HepG2 (cell line): ENCODE results near the gene KIF26B. TPM values are rescaled to one million over a fixed set of nuclear protein-coding genes. Genes with fewer than 3 reads are reported as not detected.

Experiments used
- ARID3A ChIP-seq: IDR thresholded peaks from 2 replicates; pipeline ENCODE4 v1.6.1; 2012; ENCODE audit warnings: low read depth, low read length, improper control_type of control experiment
- EED ChIP-seq: sonication (generic); formaldehyde crosslinking; IDR thresholded peaks from 2 replicates; pipeline ENCODE4 v1.5.0; 2020; ENCODE audit warnings: mild to moderate bottlenecking, missing genetic modification reagents
- HMGA1 ChIP-seq: sonication (generic); formaldehyde crosslinking; conservative IDR thresholded peaks from 2 replicates; pipeline ENCODE4 v1.4.0; 2020; ENCODE audit warnings: missing genetic modification reagents
- MTA3 ChIP-seq: sonication (generic); formaldehyde crosslinking; IDR thresholded peaks from 2 replicates; pipeline ENCODE4 v1.4.0; 2020; ENCODE audit warnings: missing genetic modification reagents
- MTF1 ChIP-seq: sonication (generic); formaldehyde crosslinking; IDR thresholded peaks from 2 replicates; pipeline ENCODE4 v1.5.0; 2020; ENCODE audit warnings: missing genetic modification reagents
- PREB ChIP-seq: sonication (generic); formaldehyde crosslinking; IDR thresholded peaks from 2 replicates; pipeline ENCODE4 v1.4.0; 2020; ENCODE audit warnings: missing genetic modification reagents
- SIX1 ChIP-seq: sonication (generic); formaldehyde crosslinking; IDR thresholded peaks from 2 replicates; pipeline ENCODE4 v1.4.0; 2020; ENCODE audit warnings: missing genetic modification reagents, borderline replicate concordance
- SOX13 ChIP-seq, 3 experiments: fragments of 450-650 bp in 1 of 3; sonication (generic) in 1 of 3; formaldehyde crosslinking in 1 of 3; IDR thresholded peaks in 2 of 3; conservative IDR thresholded peaks in 1 of 3; 2 replicates each; pipeline versions ENCODE4 v1.5.0 to v1.6.1; 2016 to 2020; ENCODE audit warnings: antibody characterized with exemption in 1 of 3, mild to moderate bottlenecking in 1 of 3, missing compliant biosample characterization in 1 of 3, missing genetic modification reagents in 1 of 3, moderate library complexity in 1 of 3
- SP140L ChIP-seq: sonication (generic); formaldehyde crosslinking; IDR thresholded peaks from 2 replicates; pipeline ENCODE4 v1.4.0; 2020; ENCODE audit warnings: missing genetic modification reagents, borderline replicate concordance
- ZBTB10 ChIP-seq: sonication (generic); formaldehyde crosslinking; IDR thresholded peaks from 2 replicates; pipeline ENCODE4 v1.4.0; 2020; ENCODE audit warnings: missing genetic modification reagents, borderline replicate concordance
- ZC3H13 ChIP-seq: sonication (generic); formaldehyde crosslinking; IDR thresholded peaks from 2 replicates; pipeline ENCODE4 v1.8.1; 2023; ENCODE audit warnings: mild to moderate bottlenecking, missing genetic modification reagents, moderate library complexity
- ZMYM2 ChIP-seq: sonication (generic); formaldehyde crosslinking; IDR thresholded peaks from 2 replicates; pipeline ENCODE4 v1.8.0; 2022; ENCODE audit warnings: mild to moderate bottlenecking, missing genetic modification reagents
- ZNF281 ChIP-seq: sonication (generic); formaldehyde crosslinking; IDR thresholded peaks from 2 replicates; pipeline ENCODE4 v1.4.0; 2020; ENCODE audit warnings: missing genetic modification reagents, borderline replicate concordance
- ZNF296 ChIP-seq: sonication (generic); formaldehyde crosslinking; conservative IDR thresholded peaks from 2 replicates; pipeline ENCODE4 v1.5.0; 2020; ENCODE audit warnings: mild to moderate bottlenecking, missing genetic modification reagents
- ZNF331 ChIP-seq: sonication (generic); formaldehyde crosslinking; IDR thresholded peaks from 2 replicates; pipeline ENCODE4 v1.4.0; 2020; ENCODE audit warnings: missing genetic modification reagents
- ZNF496 ChIP-seq: sonication (generic); formaldehyde crosslinking; IDR thresholded peaks from 2 replicates; pipeline ENCODE4 v1.8.1; 2023; ENCODE audit warnings: mild to moderate bottlenecking, moderate library complexity, missing genetic modification reagents; ENCODE audit not compliant: insufficient replicate concordance
- ZNF570 ChIP-seq: sonication (generic); formaldehyde crosslinking; IDR thresholded peaks from 2 replicates; pipeline ENCODE4 v1.4.0; 2020; ENCODE audit warnings: mild to moderate bottlenecking, missing genetic modification reagents, borderline replicate concordance
- ZNF629 ChIP-seq: sonication (generic); formaldehyde crosslinking; conservative IDR thresholded peaks from 2 replicates; pipeline ENCODE4 v1.5.0; 2020; ENCODE audit warnings: missing genetic modification reagents
- polyA plus RNA-seq, 8 experiments: library from polyadenylated mRNA; depleted of rRNA in 3 of 8; stranded (reverse) in 7 of 8; unstranded in 1 of 8; fragments of >200 nt; fragmentation: Illumina TruSeq in 4 of 8; extraction: Trizol in 4 of 8; gene quantifications; 2 replicates each; pipeline versions ENCODE4 v1.2.1 to v1.2.3, GENCODE V29; 2011 to 2016; ENCODE audit warnings: low read depth in 4 of 8, missing spikeins in 1 of 8, mixed read lengths in 1 of 8; ENCODE audit not compliant: insufficient read depth in 1 of 8
- total RNA-seq, 5 experiments: library from RNA; depleted of rRNA; stranded (reverse); fragments of >200 nt; fragmentation: Illumina TruSeq; extraction: Trizol; gene quantifications; 2 replicates each; pipeline ENCODE4 v1.2.3, GENCODE V29; 2016; ENCODE audit warnings: low read depth in 1 of 5
- TF ChIP-seq, protein P1 (sequence below): IDR thresholded peaks from 2 replicates; pipeline ENCODE4 v1.6.1; 2016; ENCODE audit warnings: mild to moderate bottlenecking

Gene KIF26B
- total and polyA plus RNA-seq, 2 of the 13 experiments (the other 11 are each of a cell fraction or from before 2014, with no cell fraction given): 0.08 to 0.09 TPM

GRCh38 chr1:245258271-245258920 is 103.6 kb downstream of the KIF26B start (continued):
- no peak for TF ChIP-seq MTA3 (CRISPR knock-in tag)
- TF ChIP-seq ZNF629: no peak
- TF ChIP-seq ZC3H13: no peak
- no peak for TF ChIP-seq EED (CRISPR knock-in tag)
- no peak for TF ChIP-seq SP140L
- no peak for TF ChIP-seq ZNF496 (CRISPR knock-in tag)
- no peak for TF ChIP-seq PREB (CRISPR knock-in tag)
- TF ChIP-seq HMGA1 (CRISPR knock-in tag): no peak
- TF ChIP-seq SIX1 (CRISPR knock-in tag): peak; percentile 21; the same call in 1 of the 2 replicates
- TF ChIP-seq SOX13 (IDR thresholded peaks at IDR 0.05): no peak
- peak in 1 of 2 experiments; percentile 76; a peak in 2 of 4 replicates for TF ChIP-seq SOX13 (CRISPR knock-in tag; conservative IDR thresholded peaks at IDR 0.05 in 1 of 2, IDR thresholded peaks at IDR 0.05 in 1 of 2)
- TF ChIP-seq, protein P1, sequence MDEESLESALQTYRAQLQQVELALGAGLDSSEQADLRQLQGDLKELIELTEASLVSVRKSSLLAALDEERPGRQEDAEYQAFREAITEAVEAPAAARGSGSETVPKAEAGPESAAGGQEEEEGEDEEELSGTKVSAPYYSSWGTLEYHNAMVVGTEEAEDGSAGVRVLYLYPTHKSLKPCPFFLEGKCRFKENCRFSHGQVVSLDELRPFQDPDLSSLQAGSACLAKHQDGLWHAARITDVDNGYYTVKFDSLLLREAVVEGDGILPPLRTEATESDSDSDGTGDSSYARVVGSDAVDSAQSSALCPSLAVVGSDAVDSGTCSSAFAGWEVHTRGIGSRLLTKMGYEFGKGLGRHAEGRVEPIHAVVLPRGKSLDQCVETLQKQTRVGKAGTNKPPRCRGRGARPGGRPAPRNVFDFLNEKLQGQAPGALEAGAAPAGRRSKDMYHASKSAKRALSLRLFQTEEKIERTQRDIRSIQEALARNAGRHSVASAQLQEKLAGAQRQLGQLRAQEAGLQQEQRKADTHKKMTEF (CRISPR knock-in tag): no peak
- no peak for TF ChIP-seq ZMYM2 (CRISPR knock-in tag)
- no peak for TF ChIP-seq MTF1 (CRISPR knock-in tag)
- 0 out of 2 replicates have a peak, but pooled peaks have one; percentile 45 for TF ChIP-seq ARID3A
- no peak for TF ChIP-seq ZNF296 (CRISPR knock-in tag)
- no peak for TF ChIP-seq ZNF570
- TF ChIP-seq ZNF281 (CRISPR knock-in tag): no peak
- peak; percentile 59; the same call in 1 of the 2 replicates for TF ChIP-seq ZNF331
- TF ChIP-seq ZBTB10 (CRISPR knock-in tag): no peak
